HepG2 (cell line): ENCODE results near the gene TTC22. TPM values are rescaled to one million over a fixed set of nuclear protein-coding genes. Genes with fewer than 3 reads are reported as not detected.

ENCODE experiments used
- ATAC-seq: fragments of 200-7000 bp; cut with Tn5 transposase; 3 replicates; pipeline ENCODE4 v1.9.1; 2020; ENCODE audit warnings: mild to moderate bottlenecking, moderate library complexity
- BruUV-seq: library from RNA; stranded (reverse); fragments of 400-500 nt; replicated peaks from 2 replicates; lab custom pipeline; 2021; lab: Mats Ljungman, UMichigan
- CTCF ChIA-PET: fragments of 300-600 bp; formaldehyde crosslinking; extraction: SDS; loops from one replicate; lab custom pipeline; 2021; ENCODE audit warnings: low total read pairs, inconsistent platforms, low intra/inter-chr PET ratio; lab: Yijun Ruan, JAX
- POLR2A ChIA-PET: fragments of 350-600 bp; sonication (Branson Sonifier 250); formaldehyde crosslinking; loops from one replicate; lab custom pipeline; 2020; ENCODE audit warnings: antibody characterized with exemption, inconsistent platforms; lab: Yijun Ruan, JAX
- DNase-seq: peaks from one replicate; pipeline ENCODE4 v3.0.0-alpha.2; 2015; ENCODE audit warnings: low spot score
- FAIRE-seq: peaks from 3 replicates; lab custom pipeline; 2011; peaks lifted over from hg19 to GRCh38; lab: Jason Lieb, UNC
- H2AFZ ChIP-seq: one replicate; pipeline ENCODE4 v1.6.1; 2011; ENCODE audit warnings: low read length, inconsistent platforms
- H3K27ac ChIP-seq: fragments of 300-600 bp; 3 replicates; pipeline ENCODE4 v1.8.0; 2011; ENCODE audit warnings: mixed run types, mild to moderate bottlenecking, mixed read lengths, low read length, inconsistent platforms; ENCODE audit not compliant: insufficient read depth; ENCODE audit errors: extremely low read length
- H3K27me3 ChIP-seq, 2 experiments: fragments of 200-600 bp in 1 of 2; 2 replicates in 1 of 2; 3 replicates in 1 of 2; pipeline versions ENCODE4 v1.6.0 to v1.8.0; 2011; ENCODE audit warnings: low read length in 2 of 2, mild to moderate bottlenecking in 2 of 2, moderate library complexity in 2 of 2, inconsistent platforms in 1 of 2; ENCODE audit not compliant: insufficient read depth in 2 of 2, control insufficient read depth in 1 of 2
- H3K36me3 ChIP-seq, 2 experiments: fragments of 200-600 bp in 1 of 2; replicated peaks in 1 of 2; 2 replicates in 1 of 2; 3 replicates in 1 of 2; pipeline versions ENCODE4 v1.5.1 to v1.8.0; 2011; ENCODE audit warnings: low read length in 2 of 2, inconsistent platforms in 1 of 2; ENCODE audit not compliant: insufficient read depth in 2 of 2, control insufficient read depth in 1 of 2
- H3K4me1 ChIP-seq: 2 replicates; pipeline ENCODE4 v1.5.1; 2012; ENCODE audit warnings: low read length, inconsistent platforms; ENCODE audit not compliant: insufficient read depth
- H3K4me2 ChIP-seq: 2 replicates; pipeline ENCODE4 v1.6.0; 2011; ENCODE audit warnings: low read depth, low read length, inconsistent platforms
- H3K4me3 ChIP-seq, 3 experiments: fragments of 200-600 bp in 1 of 3; sonication (generic), shearing (Covaris generic) in 1 of 3; replicated peaks in 1 of 3; 2 replicates each; pipeline ENCODE4 v1.5.1; 2011 to 2016; ENCODE audit warnings: low read length in 3 of 3, inconsistent platforms in 2 of 3, low read depth in 2 of 3, mild to moderate bottlenecking in 2 of 3, control low read depth in 1 of 3, mixed read lengths in 1 of 3; ENCODE audit not compliant: insufficient read depth in 1 of 3
- H3K79me2 ChIP-seq: one replicate; pipeline ENCODE4 v1.6.1; 2011; ENCODE audit warnings: low read length, inconsistent platforms; ENCODE audit not compliant: insufficient read depth
- H3K9ac ChIP-seq: 2 replicates; pipeline ENCODE4 v1.6.0; 2011; ENCODE audit warnings: mild to moderate bottlenecking, low read depth, low read length, inconsistent platforms; ENCODE audit not compliant: insufficient read depth
- H3K9me3 ChIP-seq: 2 replicates; pipeline ENCODE4 v1.5.1; 2012; ENCODE audit warnings: mild to moderate bottlenecking, low read length
- H4K20me1 ChIP-seq: 2 replicates; pipeline ENCODE4 v1.6.0; 2011; ENCODE audit warnings: inconsistent platforms, mild to moderate bottlenecking, low read length, moderate library complexity; ENCODE audit not compliant: insufficient read depth
- CENPX ChIP-seq: sonication (generic); formaldehyde crosslinking; IDR thresholded peaks from 2 replicates; pipeline ENCODE4 v1.9.0; 2021; ENCODE audit warnings: mild to moderate bottlenecking, missing genetic modification reagents, moderate library complexity
- FOXK2 ChIP-seq: fragments of 450-650 bp; IDR thresholded peaks from 2 replicates; pipeline ENCODE4 v1.6.1; 2016
- GATAD1 ChIP-seq: IDR thresholded peaks from 2 replicates; pipeline ENCODE4 v1.6.1; 2016; ENCODE audit warnings: missing genetic modification reagents, missing compliant biosample characterization
- GTF3A ChIP-seq: sonication (generic); formaldehyde crosslinking; conservative IDR thresholded peaks from 2 replicates; pipeline ENCODE4 v1.4.0; 2020; ENCODE audit warnings: mild to moderate bottlenecking, missing genetic modification reagents
- HNF1A ChIP-seq, 2 experiments: sonication (generic) in 1 of 2; formaldehyde crosslinking in 1 of 2; IDR thresholded peaks; 2 replicates each; pipeline versions ENCODE4 v1.4.0 to v1.6.1; 2016 to 2020; ENCODE audit warnings: borderline replicate concordance in 1 of 2, low read depth in 1 of 2, mild to moderate bottlenecking in 1 of 2, missing genetic modification reagents in 1 of 2
- JUND ChIP-seq: sonication (generic); formaldehyde crosslinking; IDR thresholded peaks from 2 replicates; pipeline ENCODE4 v1.8.0; 2022; ENCODE audit warnings: mild to moderate bottlenecking, missing genetic modification reagents
- NFE2L2 ChIP-seq: fragments of 150-350 bp; IDR thresholded peaks from 2 replicates; pipeline ENCODE4 v1.6.1; 2014; ENCODE audit warnings: low read length
- PREB ChIP-seq: sonication (generic); formaldehyde crosslinking; IDR thresholded peaks from 2 replicates; pipeline ENCODE4 v1.4.0; 2020; ENCODE audit warnings: missing genetic modification reagents
- REL ChIP-seq: sonication (generic); formaldehyde crosslinking; conservative IDR thresholded peaks from 2 replicates; pipeline ENCODE4 v1.8.0; 2022; ENCODE audit warnings: mild to moderate bottlenecking, missing genetic modification reagents, moderate library complexity
- SOX6 ChIP-seq, 2 experiments: fragments of 450-650 bp in 1 of 2; sonication (generic) in 1 of 2; formaldehyde crosslinking in 1 of 2; IDR thresholded peaks; 2 replicates each; pipeline versions ENCODE4 v1.4.0 to v1.6.1; 2017 to 2020; ENCODE audit warnings: antibody characterized with exemption in 1 of 2, mild to moderate bottlenecking in 1 of 2, missing genetic modification reagents in 1 of 2
- TCF12 ChIP-seq, 2 experiments: fragments of 450-650 bp in 1 of 2; sonication (generic) in 1 of 2; formaldehyde crosslinking in 1 of 2; IDR thresholded peaks; 2 replicates each; pipeline versions ENCODE4 v1.6.1 to v1.8.0; 2017 to 2022; ENCODE audit warnings: antibody characterized with exemption in 1 of 2, mild to moderate bottlenecking in 1 of 2, missing genetic modification reagents in 1 of 2, moderate library complexity in 1 of 2
- XBP1 ChIP-seq: sonication (generic); formaldehyde crosslinking; IDR thresholded peaks from 2 replicates; pipeline ENCODE4 v1.5.0; 2020; ENCODE audit warnings: missing genetic modification reagents
- ZIK1 ChIP-seq: sonication (generic); formaldehyde crosslinking; IDR thresholded peaks from 2 replicates; pipeline ENCODE4 v1.5.0; 2020; ENCODE audit warnings: mild to moderate bottlenecking, low read depth, missing genetic modification reagents, borderline replicate concordance
- WGBS: methylation state at CpG from one replicate; pipeline ENCODE4 v1.1.6; 2017; ENCODE audit warnings: low lambda C conversion rate; 5-methylcytosine and 5-hydroxymethylcytosine counted together
- in situ Hi-C: cut with HindIII; loops from 2 replicates; pipeline ENCODE4 v1.10.0; 2017; ENCODE audit warnings: low pct_unique_long_range_greater_than_20kb; ENCODE audit not compliant: extremely low pct_ligation_motif_present
- intact Hi-C: fragments of 100-400 bp; cut with micrococcal nuclease; formaldehyde crosslinking; loops from one replicate; pipeline ENCODE4 v1.10.0; 2022; ENCODE audit not compliant: unreplicated experiment
- polyA plus RNA-seq, 8 experiments: library from polyadenylated mRNA; depleted of rRNA in 3 of 8; stranded (reverse) in 7 of 8; unstranded in 1 of 8; fragments of >200 nt; fragmentation: Illumina TruSeq in 4 of 8; extraction: Trizol in 4 of 8; gene quantifications; 2 replicates each; pipeline versions ENCODE4 v1.2.1 to v1.2.3, GENCODE V29; 2011 to 2016; ENCODE audit warnings: low read depth in 4 of 8, missing spikeins in 1 of 8, mixed read lengths in 1 of 8; ENCODE audit not compliant: insufficient read depth in 1 of 8
- total RNA-seq, 5 experiments: library from RNA; depleted of rRNA; stranded (reverse); fragments of >200 nt; fragmentation: Illumina TruSeq; extraction: Trizol; gene quantifications; 2 replicates each; pipeline ENCODE4 v1.2.3, GENCODE V29; 2016; ENCODE audit warnings: low read depth in 1 of 5

TTC22 gene
- total and polyA plus RNA-seq, 2 of the 13 experiments (the other 11 are each of a cell fraction or from before 2014, with no cell fraction given): not detected

- CTCF ChIA-PET: no interaction called here
- BruUV-seq: no TSS peak
- no peaks in the 10 kb centered on the region for H3K79me2 ChIP-seq
These were observed 41.8 kb upstream of the TTC22 start for GRCh38 chr1:54842963-54843362.

GRCh38 chr1:54842206-54842915, 41.2 kb upstream of the TTC22 start:
- Histone ChIP-seq H3K4me3 (no peak overlapping the region), H4K20me1 (no peaks in the 10 kb centered on the region), H3K36me3 (no peaks in the 10 kb centered on the region), H3K9ac (no peak overlapping the region), H3K9me3 (no peaks in the 10 kb centered on the region), H3K27ac (no peak overlapping the region), H3K27me3 (no peaks in the 10 kb centered on the region; a peak in 1 of 5 replicates), H3K79me2 (no peaks in the 10 kb centered on the region), H3K4me2 (no peak overlapping the region), H2AFZ (no peak overlapping the region), H3K4me1 (peaks cover 8% of the 10 kb centered on the region; the same call in 1 of the 2 replicates)
- ChIA-PET CTCF (no interaction called here), POLR2A (no interaction called here)
- no TSS peak for BruUV-seq
- DNase-seq (no peak), FAIRE-seq (no peak), ATAC-seq (peak; percentile 1)
- in situ Hi-C loops: no loop called here
- intact Hi-C loops: no loop called here
- WGBS: 89% methylated on average over 9 of the region's 10 CpGs
- TF ChIP-seq HNF1A (IDR thresholded peaks at IDR 0.05; ENCODE audit: low read depth) (no peak), HNF1A (CRISPR knock-in tag; IDR thresholded peaks at IDR 0.05; ENCODE audit: borderline replicate concordance) (no peak), NFE2L2 (no peak), GATAD1 (no peak), TCF12 (IDR thresholded peaks at IDR 0.05) (no peak), TCF12 (CRISPR knock-in tag; IDR thresholded peaks at IDR 0.05) (no peak), GTF3A (no peak), CENPX (no peak), ZIK1 (no peak), FOXK2 (no peak), JUND (CRISPR knock-in tag) (no peak)

More at GRCh38 chr1:54842963-54843362, 41.8 kb upstream of the TTC22 start:
- H3K36me3 ChIP-seq: no peaks in the 10 kb centered on the region
- H2AFZ ChIP-seq: no peak overlapping the region
- no peak for ATAC-seq
- H3K4me2 ChIP-seq: no peak overlapping the region
- in situ Hi-C loops: no loop called here
- POLR2A ChIA-PET: no interaction called here
- peaks cover 7% of the 10 kb centered on the region; the same call in 1 of the 2 replicates for H3K4me1 ChIP-seq
- H4K20me1 ChIP-seq: no peaks in the 10 kb centered on the region; the same call in 1 of the 2 replicates
- TF ChIP-seq PREB (CRISPR knock-in tag) (no peak), REL (CRISPR knock-in tag) (no peak), SOX6 (IDR thresholded peaks at IDR 0.05) (no peak), SOX6 (CRISPR knock-in tag; IDR thresholded peaks at IDR 0.05) (no peak), XBP1 (CRISPR knock-in tag) (no peak)
- TF ChIP-seq, all 625 proteins: peak for 0
- 95% methylated on average over 9 of the region's 9 CpGs for WGBS
- no peak overlapping the region for H3K4me3 ChIP-seq
- H3K9me3 ChIP-seq: no peaks in the 10 kb centered on the region
- intact Hi-C loops: no loop called here
- H3K27ac ChIP-seq: no peak overlapping the region
- no peak overlapping the region for H3K9ac ChIP-seq
- H3K27me3 ChIP-seq: no peaks in the 10 kb centered on the region; a peak in 1 of 5 replicates
- DNase-seq: no peak
- no peak for FAIRE-seq
